ENCODE data around the gene XYLT1.
"Not testable (repeated sequence)": the region's sequence is repeated elsewhere in the genome, so short reads cannot be mapped to it uniquely, and the experiment has no call there.

XYLT1 gene

GRCh38 chr16:17351441-17352035, 119.2 kb downstream of the XYLT1 start:
- DNase-seq = no peak

DNA sequence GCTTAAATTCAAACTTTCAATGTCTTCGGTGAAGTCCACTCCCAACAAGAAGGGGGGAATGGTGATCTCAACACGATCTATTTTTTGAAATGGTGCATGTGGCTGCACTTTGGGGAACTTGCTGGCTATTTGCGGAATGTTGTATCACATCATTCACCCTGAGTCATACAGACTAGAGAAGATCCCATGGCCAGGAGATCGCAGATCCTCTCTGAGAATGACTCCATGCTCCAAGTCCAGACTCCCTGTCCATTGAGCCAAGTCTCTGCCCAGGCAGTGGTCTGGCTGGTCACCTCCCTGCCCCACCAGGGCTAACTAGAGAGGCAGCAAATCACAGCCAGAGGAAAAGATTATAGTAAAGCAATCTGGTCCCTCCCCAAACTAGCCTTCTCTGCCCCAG, 120.6 kb downstream of the XYLT1 start:
- DNase-seq = no peak

- no peak for DNase-seq
Measured at GRCh38 chr16:17348826-17349225, 121.9 kb downstream of the XYLT1 start.

DNA sequence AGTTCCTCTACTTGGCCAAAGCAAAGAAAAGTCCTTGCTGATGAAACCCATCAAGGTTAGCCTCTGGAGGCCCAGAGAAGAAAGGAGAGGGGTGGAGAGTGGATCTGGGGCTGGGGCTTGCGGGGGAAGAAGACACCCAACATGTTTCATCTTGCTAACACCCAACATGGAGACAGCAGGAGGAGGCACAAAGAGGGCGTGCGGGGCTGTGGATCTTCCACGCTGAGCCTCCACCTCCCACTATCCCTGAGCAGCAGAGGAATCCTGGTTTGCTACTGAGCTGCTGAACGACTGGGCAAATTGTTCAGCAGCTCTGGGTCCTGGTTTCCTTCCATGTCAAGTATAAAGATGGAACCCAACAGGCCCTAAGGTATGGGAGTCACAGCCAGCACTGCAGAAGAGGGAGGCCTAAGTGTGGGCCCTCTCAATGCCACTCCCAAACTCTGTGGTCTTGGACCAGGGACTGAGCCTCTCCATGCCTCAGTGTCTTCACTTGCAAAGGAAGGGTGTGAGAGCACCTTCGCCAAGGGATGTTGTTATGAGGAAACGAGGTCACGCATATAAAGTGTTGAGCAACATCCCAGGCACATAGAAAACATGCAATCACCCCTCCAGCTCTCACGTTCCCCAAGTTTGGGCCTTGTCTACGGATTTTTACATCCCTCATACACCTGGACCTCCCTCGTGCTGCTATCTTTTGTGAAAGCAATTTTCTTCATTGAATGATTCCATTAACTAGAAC, 122.5 kb downstream of the XYLT1 start:
- DNase-seq = no peak

DNA sequence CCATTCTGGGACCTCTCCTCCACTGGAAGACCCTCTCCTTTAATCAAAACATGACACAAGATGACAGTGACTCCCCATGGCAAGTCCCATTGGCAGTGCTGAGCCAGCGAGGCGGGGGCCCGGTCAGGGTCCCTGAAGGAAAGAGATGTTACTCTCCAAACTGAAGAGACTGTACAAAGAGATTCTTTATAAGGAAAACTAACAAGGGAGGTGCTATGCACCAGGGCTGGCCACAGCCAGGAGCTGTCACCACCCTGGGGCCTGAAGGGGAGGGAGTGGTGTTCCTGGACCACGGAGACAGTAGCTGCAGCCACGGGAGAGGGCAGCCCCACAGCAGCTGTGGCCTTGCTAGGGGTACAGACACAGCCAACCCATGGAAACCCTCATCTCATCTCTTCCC, 123.1 kb downstream of the XYLT1 start:
- no peak for DNase-seq

DNA sequence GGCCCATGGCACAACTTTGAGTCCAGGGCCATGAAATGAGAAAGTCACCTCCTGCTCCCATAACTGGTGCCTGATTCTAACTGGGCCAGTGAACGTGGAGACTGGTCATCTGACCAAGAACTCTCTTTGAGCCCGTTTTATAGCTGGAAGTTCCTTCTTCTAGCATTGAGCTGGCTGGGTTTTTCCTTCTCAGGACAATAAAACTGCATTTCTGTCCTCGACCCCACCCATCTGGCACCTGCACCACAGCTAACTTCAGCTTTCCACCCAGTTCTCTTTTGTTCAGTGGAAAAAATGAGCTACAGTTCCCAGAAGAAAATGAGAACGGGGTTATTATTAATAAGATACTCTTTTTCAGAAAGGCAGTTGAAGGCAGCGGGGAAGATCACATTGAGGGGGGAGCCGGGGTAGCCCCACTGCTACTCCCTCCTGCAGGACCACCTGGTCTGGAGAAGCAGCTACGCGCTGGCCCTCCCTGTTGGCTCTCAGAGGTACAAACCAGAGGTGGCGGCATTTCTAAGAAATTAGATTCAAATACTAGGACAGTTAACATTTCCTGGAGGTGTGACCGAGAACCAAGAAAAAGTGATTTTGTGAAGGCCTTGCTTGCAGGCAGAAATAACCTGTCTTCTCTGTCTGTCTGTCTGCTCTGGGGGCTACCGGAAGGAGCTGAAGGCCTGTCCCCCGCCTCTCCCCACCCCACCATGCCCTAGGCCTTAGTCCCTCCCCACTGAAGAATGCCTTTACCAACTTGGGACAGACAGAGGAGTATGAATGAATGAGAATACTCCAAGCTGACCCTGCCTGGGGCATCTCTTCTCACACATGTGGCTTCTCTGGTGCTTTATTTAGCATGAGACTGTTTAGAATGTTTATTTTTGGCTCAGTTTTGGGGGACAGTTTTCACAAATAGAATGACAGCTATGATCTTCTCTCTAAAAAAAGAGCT, 123.9 kb downstream of the XYLT1 start:
- DNase-seq = no peak

DNA sequence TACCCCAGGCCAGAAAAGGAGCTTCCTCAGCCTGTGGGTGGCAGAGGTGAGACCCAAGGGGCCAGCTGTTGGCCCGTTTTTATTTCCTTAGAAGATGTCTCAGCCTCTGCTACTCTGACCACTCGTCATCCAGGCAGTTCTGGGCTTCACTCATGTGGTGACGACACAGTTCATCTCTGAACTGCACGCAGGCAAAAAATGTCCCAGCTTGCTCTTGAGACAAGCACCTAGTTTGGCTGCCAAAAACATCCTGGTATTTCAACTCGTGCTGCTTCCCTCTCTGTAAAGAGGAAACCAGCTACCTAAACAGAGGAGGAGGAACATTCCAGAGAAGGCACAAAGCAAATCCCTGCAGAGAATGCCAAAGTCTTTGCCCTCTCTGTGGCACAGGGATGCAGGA, 125.7 kb downstream of the XYLT1 start:
- DNase-seq = no peak

GRCh38 chr16:17343728-17344127, 127.0 kb downstream of the XYLT1 start:
- no peak for DNase-seq

GRCh38 chr16:17343028-17343427, 127.7 kb downstream of the XYLT1 start:
- DNase-seq = no peak

- DNase-seq = no peak
Measured at GRCh38 chr16:17342031-17342430, 128.7 kb downstream of the XYLT1 start.

GRCh38 chr16:17340804-17341203, 130.0 kb downstream of the XYLT1 start:
- no peak for DNase-seq

DNA sequence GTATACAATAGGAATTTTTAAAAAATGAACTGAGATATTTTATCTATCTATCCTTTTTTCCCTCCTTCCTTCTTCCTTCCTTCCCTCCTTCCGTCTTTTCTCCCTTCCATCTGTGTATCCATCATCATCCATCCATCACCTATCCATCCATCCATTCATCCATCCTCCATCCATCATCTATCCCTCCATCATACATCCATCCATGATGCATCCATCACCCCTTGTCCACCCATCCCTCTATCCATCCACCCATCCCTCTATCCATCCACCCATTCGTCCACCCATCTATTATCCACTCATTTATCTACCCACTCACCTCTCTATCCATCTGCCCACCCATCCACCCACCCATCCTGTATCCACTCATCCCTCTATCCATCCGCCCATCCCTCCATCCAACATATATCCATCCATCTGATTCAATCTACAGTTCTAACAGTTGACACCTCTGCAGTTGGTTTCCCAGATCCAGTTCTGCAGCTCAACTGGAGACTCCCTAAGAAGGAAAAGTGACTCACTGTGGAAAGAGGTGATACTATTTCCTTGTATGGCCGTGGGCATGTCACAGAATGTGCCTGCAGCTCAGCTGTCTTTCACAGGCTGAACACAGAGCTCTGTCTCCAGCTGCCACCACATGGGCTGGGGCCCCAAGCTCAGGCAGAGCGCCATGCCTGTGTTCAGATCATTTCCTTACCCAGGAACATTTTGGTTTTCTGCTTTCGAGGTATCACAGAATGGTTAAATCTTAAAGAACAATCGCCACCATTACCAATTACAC, 130.8 kb downstream of the XYLT1 start:
- no peak for DNase-seq

DNA sequence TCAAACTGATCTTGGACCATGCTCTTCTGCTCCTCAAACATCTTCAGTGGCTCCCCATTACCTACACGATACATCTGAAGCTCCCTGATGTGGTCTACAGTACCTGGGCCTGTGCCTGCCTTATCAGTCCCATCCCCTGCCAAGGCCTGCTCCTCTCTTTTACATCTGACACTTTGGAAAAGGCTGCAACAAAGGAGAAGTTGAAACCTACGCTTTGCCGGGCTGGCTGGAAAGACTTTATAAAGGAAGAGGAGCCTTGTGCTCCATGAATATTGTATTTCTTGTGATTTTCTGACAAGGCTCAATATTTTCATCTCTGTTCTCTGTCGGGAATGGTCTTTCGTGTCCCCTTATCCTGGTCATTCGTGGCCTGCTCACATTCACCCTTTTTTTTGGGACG, 132.5 kb downstream of the XYLT1 start:
- DNase-seq = no peak

DNA sequence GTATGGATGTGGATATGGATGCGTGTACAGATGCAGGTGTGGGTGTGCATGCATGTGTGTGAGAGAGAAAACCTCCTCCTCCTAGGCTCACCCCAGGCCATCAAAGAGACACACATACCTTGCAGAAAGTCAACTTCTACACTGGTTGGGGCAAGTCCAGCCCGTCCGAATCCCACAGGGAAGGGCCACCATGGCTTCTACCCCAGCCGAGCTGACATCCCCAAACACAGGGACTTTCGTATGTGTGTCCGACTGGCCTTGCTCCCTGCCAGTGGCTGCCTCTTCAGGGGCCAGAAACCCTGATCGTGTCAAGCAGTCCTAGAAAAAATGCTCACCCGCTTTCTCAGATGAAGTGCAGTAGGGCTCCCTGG, 134.2 kb downstream of the XYLT1 start:
- peak; percentile 1 for DNase-seq

DNA sequence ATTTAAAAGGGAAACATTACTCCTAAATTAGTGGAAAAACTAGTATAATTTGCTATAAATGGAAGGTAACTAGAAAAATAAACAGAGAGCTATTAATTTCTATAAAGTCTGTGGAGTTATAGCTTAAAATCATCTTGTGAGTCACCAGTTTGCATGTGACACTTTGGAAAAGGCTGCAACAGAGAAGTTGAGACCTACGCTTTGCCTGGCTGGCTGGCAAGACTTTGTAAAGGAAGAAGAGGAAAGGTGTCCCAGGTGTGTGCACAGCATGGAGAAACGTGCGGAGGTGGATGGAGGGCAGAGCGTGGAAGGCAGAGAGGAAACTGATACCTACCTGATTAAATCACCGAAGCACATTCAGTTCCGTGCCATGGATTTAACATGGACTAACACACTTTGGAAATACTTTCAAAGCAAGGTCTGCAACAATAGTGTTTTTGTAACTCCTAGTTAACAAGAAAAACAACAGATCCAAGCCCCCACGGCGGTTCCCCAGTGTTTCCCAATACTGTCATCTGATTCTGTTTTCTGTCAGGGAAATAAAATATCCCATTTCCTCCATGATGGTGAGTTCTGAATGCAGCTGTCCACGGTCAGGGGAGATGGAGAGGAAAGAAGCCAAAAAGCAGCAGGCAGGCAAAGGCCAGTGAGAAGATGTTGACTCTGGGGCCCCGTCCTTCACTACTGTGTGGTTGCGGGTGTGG, 134.8 kb downstream of the XYLT1 start:
- DNase-seq = no peak

DNA sequence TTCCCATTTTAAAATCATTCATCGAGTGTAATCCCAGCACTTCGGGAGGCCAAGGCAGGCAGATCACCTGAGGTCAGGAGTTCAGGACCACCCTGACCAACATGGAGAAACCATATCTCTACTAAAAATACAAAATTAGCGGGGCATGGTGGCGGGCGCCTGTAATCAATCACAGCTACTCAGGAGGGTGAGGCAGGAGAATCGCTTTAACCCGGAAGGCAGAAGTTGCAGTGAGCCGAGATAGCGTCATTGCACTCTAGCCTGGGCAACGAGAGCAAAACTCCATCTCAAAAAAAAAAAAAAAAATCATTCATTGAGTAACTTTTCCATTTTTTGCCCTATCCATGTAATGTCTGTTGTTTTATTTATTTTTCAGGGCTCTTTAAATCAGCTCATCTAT, 135.4 kb downstream of the XYLT1 start:
- DNase-seq = not testable (repeated sequence)

- DNase-seq = no peak
Measured at GRCh38 chr16:17334096-17334495, 136.7 kb downstream of the XYLT1 start.

DNA sequence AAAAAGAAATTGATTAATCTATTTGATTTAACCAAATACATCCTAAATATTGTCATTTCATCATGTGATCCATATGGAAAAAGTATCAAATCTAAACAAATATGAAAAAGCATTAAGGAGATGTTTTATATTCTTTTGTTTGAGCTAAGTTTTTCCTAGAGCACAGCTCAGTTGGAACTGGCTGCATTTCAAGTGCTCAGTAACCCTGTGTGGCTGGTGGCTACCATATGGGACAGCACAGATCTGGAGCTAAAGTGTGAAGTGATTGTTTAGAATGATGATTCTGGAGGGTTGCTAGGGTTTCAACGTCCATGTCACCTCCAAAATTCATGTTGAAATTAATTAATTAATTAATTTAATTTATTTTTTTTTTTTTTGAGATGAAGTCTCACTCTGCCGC, 137.5 kb downstream of the XYLT1 start:
- DNase-seq = no peak

- DNase-seq = no peak
Measured at GRCh38 chr16:17331991-17332390, 138.8 kb downstream of the XYLT1 start.

GRCh38 chr16:17331071-17331607, 139.6 kb downstream of the XYLT1 start:
- DNase-seq = no peak

- DNase-seq = no peak
Measured at GRCh38 chr16:17330044-17330443, 140.7 kb downstream of the XYLT1 start.

GRCh38 chr16:17329391-17329790, 141.4 kb downstream of the XYLT1 start:
- no peak for DNase-seq

Data from NCI-H146 (cell line).